Fibroblast of pulmonary artery (primary cell): ENCODE data around the gene NCK2.

ENCODE experiments used
- DNase-seq: peaks from one replicate; pipeline ENCODE4 v3.0.0-alpha.2; 2010; ENCODE audit warnings: low read depth
- H3K4me3 ChIP-seq: replicated peaks from 2 replicates; pipeline ENCODE4 v1.5.1; 2011; ENCODE audit warnings: low read depth, mild to moderate bottlenecking, control low read depth, low read length, moderate library complexity
- TF ChIP-seq, protein P1 (sequence below): IDR thresholded peaks from 2 replicates; pipeline ENCODE4 v1.5.1; 2011; ENCODE audit warnings: mild to moderate bottlenecking, control low read depth, low read length, inconsistent platforms; ENCODE audit errors: missing control alignments

NCK2 gene

DNA sequence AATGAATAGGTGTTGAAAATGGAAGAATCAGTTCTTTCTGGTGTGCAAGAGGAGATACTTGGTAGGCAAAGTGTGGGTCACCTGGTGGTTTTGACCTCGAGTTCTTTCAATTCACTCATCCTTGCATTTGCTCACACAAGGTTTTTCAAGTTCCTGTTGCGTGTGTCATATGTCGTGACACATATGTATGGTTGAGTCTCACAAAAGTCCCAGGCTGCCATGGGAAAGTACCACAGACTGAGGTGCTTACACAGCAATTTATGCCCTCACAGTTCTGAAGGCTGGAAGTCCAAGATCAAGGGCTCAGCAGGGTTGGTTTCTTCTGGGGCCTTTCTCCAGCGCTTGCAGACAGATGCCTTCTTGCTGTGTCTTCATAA, 64.4 kb downstream of the NCK2 start:
- no peak for DNase-seq
- TF ChIP-seq, protein P1, sequence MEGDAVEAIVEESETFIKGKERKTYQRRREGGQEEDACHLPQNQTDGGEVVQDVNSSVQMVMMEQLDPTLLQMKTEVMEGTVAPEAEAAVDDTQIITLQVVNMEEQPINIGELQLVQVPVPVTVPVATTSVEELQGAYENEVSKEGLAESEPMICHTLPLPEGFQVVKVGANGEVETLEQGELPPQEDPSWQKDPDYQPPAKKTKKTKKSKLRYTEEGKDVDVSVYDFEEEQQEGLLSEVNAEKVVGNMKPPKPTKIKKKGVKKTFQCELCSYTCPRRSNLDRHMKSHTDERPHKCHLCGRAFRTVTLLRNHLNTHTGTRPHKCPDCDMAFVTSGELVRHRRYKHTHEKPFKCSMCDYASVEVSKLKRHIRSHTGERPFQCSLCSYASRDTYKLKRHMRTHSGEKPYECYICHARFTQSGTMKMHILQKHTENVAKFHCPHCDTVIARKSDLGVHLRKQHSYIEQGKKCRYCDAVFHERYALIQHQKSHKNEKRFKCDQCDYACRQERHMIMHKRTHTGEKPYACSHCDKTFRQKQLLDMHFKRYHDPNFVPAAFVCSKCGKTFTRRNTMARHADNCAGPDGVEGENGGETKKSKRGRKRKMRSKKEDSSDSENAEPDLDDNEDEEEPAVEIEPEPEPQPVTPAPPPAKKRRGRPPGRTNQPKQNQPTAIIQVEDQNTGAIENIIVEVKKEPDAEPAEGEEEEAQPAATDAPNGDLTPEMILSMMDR = no peak
- no peak overlapping the region for H3K4me3 ChIP-seq

DNA sequence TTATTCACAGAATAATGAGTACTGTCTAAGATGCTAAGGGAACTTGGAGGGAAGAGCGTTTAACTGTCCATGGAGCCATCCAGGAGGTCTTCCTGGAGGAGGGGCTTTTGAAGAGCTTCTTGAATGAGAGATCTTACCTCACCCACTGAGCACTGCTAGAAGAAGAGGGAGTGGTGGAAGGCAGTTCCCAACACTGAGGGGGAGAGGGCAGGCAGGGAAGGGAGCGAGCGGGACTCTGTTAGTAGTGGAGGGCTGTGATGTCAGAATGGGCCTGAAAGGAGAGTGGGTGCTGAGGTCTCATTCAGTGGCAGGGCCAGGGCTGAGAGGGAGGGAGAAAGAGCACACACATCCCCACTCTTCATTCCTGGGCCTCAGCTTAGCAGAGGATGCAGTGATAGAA, 65.0 kb downstream of the NCK2 start:
- DNase-seq = no peak
- TF ChIP-seq, protein P1 = no peak
- H3K4me3 ChIP-seq = no peak overlapping the region

DNA sequence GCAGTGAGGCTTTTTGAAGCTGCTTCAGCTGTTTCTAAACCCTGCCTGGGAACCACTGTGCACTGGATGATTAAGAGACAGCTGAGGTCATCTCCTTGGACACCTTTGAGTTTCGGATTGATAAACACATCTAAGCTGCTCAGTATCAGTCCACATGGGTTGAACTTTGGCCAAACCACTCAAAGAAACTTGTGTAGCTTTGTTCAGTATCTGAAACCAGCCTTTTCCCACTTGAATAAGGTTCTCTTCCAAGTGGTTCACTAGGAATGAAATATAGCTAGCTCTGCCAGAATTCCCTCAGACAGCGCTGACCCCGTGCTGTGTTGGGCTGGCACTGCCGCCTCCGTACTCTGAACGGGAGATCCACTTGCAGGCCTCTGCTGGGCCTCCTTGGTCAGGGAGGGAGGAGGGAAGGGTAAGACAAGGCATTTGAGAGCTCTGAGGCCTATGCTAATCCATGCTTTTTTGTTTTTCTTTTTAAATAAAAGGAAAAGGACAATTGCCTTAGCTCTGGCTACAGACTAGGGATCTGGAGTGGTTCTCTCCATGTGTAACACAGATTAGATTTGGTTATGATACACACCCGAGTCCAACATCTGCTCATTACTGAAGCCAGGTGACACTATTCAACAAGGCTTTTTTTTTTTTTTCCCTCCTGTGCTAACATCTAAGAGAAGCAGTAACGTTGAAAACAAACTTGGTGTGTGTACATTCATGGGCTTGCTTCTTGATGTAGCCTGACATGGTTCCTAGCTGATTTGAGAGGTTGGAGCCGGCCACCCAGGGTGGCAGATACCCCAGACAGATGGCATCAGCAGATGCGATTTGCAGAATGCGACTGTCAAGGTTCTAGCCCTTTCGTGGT, 67.7 kb downstream of the NCK2 start:
- peak; percentile 44 for DNase-seq
- TF ChIP-seq, protein P1 = no peak
- no peak overlapping the region for H3K4me3 ChIP-seq

DNA sequence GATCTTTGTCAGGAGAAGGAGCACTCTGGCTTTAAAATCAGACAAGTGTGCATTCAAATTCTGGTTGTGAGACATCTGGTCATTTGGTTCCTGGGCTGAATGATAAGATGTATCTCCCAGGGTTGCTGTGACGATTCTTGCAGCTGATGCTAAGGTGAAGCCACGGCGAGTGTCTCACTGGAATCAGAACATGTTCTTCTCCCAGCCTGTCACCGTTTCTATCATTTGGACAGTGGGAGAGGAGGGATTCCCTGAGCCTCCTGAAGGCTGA, 68.3 kb downstream of the NCK2 start:
- DNase-seq = no peak
- TF ChIP-seq, protein P1 = no peak
- H3K4me3 ChIP-seq = no peak overlapping the region

DNA sequence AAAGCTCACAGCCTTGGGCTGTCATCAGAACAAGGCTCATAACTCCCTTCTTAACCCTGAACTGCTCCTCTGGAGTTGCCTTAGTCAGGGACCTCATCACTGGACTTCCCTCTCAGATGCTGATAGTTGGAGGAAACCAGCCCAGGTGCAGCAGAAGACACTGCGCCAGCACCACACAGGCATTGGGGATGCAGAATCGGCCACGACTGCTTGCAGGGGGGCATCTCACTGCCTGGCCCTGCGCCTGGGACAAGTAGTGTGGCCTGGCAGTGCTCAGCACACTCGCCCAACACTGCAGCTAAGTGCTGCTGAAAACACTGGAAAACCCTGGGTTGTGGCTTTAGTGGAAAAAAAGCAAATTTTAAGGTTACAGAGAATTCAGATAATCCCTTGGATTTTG, 68.7 kb downstream of the NCK2 start:
- TF ChIP-seq, protein P1 = no peak
- no peak overlapping the region for H3K4me3 ChIP-seq
- DNase-seq = no peak

DNA sequence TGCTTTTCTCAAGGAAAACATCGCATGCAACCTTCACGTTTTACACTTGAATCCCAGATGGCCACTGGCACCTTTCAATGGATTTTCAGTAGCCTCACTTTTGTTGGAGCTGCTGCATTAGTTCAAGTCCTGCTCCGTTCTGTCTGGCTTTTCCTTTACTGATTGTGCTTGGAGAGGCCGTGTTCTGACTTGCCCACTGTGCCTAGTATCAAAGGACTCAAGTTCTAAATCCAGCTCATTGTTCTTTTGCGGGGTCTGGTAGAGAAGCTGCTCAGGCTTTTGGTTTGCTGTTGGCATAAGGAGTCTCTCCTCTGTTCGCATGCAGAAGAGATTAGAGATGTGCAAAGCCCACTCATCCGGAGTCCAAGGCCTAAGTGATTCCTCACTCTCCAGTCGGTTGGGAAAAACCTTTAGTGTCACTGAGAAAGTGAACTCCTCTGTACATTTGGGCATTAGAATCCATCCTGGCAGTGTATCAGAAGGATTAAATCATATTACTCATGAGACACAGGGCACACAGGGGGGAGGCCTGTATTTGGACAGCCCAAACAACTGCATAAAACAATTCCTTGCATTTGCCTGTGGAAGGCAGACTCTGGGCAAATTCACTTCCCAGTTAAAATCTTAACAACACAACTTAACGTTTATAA, 69.7 kb downstream of the NCK2 start:
- DNase-seq = no peak
- TF ChIP-seq, protein P1 = no peak
- H3K4me3 ChIP-seq = no peak overlapping the region

DNA sequence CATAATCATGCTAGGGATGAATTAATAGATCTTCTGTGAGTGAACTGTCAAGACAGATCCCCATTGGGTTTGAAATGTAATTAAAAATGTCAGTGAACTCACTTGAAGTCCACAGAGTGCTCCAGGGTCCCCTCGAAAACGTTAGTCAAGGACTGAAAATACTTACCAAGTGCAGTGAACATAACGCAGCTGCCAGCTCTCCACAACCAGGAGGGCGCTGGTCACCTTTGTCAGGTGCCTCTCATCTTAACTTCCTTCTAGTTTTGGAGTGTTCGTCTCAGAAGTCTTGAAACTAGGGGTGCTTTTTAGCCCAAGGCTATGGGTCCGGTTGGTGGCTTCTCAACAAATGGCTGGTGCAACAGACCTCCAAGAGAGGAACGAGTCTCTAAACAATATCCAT, 70.7 kb downstream of the NCK2 start:
- no peak for DNase-seq

More for the DNA sequence above, 70.7 kb downstream of the NCK2 start:
- TF ChIP-seq, protein P1 = no peak
- H3K4me3 ChIP-seq = no peak overlapping the region
